ENCODE results near the gene EDIL3.
"Not testable (repeated sequence)": the region's sequence is repeated elsewhere in the genome, so short reads cannot be mapped to it uniquely, and the experiment has no call there.

Gene EDIL3

GRCh38 chr5:84080908-84081307 lies 303.8 kb downstream of the EDIL3 start:
- no peak for DNase-seq (ENCODE audit: low read depth in 1 of 2, low spot score in 1 of 2)

GRCh38 chr5:84072339-84072738 lies 312.3 kb downstream of the EDIL3 start:
- no peak for DNase-seq (ENCODE audit: low read depth in 1 of 2, low spot score in 1 of 2)

GRCh38 chr5:84069608-84070179 lies 315.0 kb downstream of the EDIL3 start:
- DNase-seq (ENCODE audit: low read depth in 1 of 2, low spot score in 1 of 2) = no peak

- DNase-seq (ENCODE audit: low read depth in 1 of 2, low spot score in 1 of 2) = no peak
Observed at GRCh38 chr5:84063041-84063440, 321.6 kb downstream of the EDIL3 start.

GRCh38 chr5:84059672-84060071 lies 325.0 kb downstream of the EDIL3 start:
- DNase-seq (ENCODE audit: low read depth in 1 of 2, low spot score in 1 of 2) = no peak

- no peak for DNase-seq (ENCODE audit: low read depth in 1 of 2, low spot score in 1 of 2)
Observed at GRCh38 chr5:84058561-84058960, 326.1 kb downstream of the EDIL3 start.

GRCh38 chr5:84057211-84057610 lies 327.5 kb downstream of the EDIL3 start:
- DNase-seq (ENCODE audit: low read depth in 1 of 2, low spot score in 1 of 2) = no peak

GRCh38 chr5:84045964-84046363 lies 338.7 kb downstream of the EDIL3 start:
- DNase-seq (ENCODE audit: low read depth in 1 of 2, low spot score in 1 of 2) = no peak

GRCh38 chr5:84036842-84037241 lies 347.8 kb downstream of the EDIL3 start:
- DNase-seq (ENCODE audit: low read depth in 1 of 2, low spot score in 1 of 2) = no peak

- DNase-seq (ENCODE audit: low read depth in 1 of 2, low spot score in 1 of 2) = no peak
Observed at GRCh38 chr5:84032324-84032723, 352.4 kb downstream of the EDIL3 start.

- DNase-seq (ENCODE audit: low read depth in 1 of 2, low spot score in 1 of 2) = no peak
Observed at GRCh38 chr5:84028093-84028492, 356.6 kb downstream of the EDIL3 start.

- DNase-seq (ENCODE audit: low read depth in 1 of 2, low spot score in 1 of 2) = not testable (repeated sequence)
Observed at GRCh38 chr5:84018521-84018920, 366.2 kb downstream of the EDIL3 start.

GRCh38 chr5:84017523-84018172 lies 367.0 kb downstream of the EDIL3 start:
- no peak for DNase-seq (ENCODE audit: low read depth in 1 of 2, low spot score in 1 of 2)

- no peak for DNase-seq (ENCODE audit: low read depth in 1 of 2, low spot score in 1 of 2)
Observed at GRCh38 chr5:84016085-84016484, 368.6 kb downstream of the EDIL3 start.

- DNase-seq (ENCODE audit: low read depth in 1 of 2, low spot score in 1 of 2) = no peak
Observed at GRCh38 chr5:84014966-84015365, 369.7 kb downstream of the EDIL3 start.

- no peak for DNase-seq (ENCODE audit: low read depth in 1 of 2, low spot score in 1 of 2)
Observed at GRCh38 chr5:83993803-83994202, 390.9 kb downstream of the EDIL3 start.

GRCh38 chr5:83991566-83992224 lies 393.0 kb downstream of the EDIL3 start:
- no peak for DNase-seq (ENCODE audit: low read depth in 1 of 2, low spot score in 1 of 2)

- no peak for DNase-seq (ENCODE audit: low read depth in 1 of 2, low spot score in 1 of 2)
Observed at GRCh38 chr5:83988293-83988685, 396.4 kb downstream of the EDIL3 start.

GRCh38 chr5:83987513-83988292 lies 397.0 kb downstream of the EDIL3 start:
- no peak for DNase-seq (ENCODE audit: low read depth in 1 of 2, low spot score in 1 of 2)

GRCh38 chr5:83983852-83984251 lies 400.8 kb downstream of the EDIL3 start:
- DNase-seq (ENCODE audit: low read depth in 1 of 2, low spot score in 1 of 2) = no peak

- DNase-seq (ENCODE audit: low read depth in 1 of 2, low spot score in 1 of 2) = no peak
Observed at GRCh38 chr5:83973925-83974815, 410.5 kb downstream of the EDIL3 start.

All from activated T-helper 1 cell treated with anti-CD3 and anti-CD28 coated beads, Interleukin-2, amount 50 U/mL, for 16 hours (primary cell).